HG03442 (cell line): ENCODE measurements around the gene SPRR1B.
"Not testable (repeated sequence)": the region's sequence is repeated elsewhere in the genome, so short reads cannot be mapped to it uniquely, and the experiment has no call there.

Source experiments
- ATAC-seq: cut with Tn5 transposase; IDR thresholded peaks from one replicate; pipeline ENCODE4 v1.9.1; 2021; ENCODE audit warnings: mild to moderate bottlenecking, moderate library complexity; ENCODE audit not compliant: unreplicated experiment

SPRR1B gene

GRCh38 chr1:153030895-153031294, at the start of gene SPRR1B:
Gene SPRR1B (plus strand): TSS chr1:153031203. CDS start chr1:153032346, 1,143 bp downstream.
- ATAC-seq: no peak

GRCh38 chr1:152982076-152982475, 48.9 kb upstream of the SPRR1B start:
- no peak for ATAC-seq

- no peak for ATAC-seq
These were observed 47.8 kb upstream of the SPRR1B start for GRCh38 chr1:152983234-152983633.

GRCh38 chr1:152983743-152984142, 47.3 kb upstream of the SPRR1B start, which contains the start of gene SPRR1A:
Gene SPRR1A (plus strand): TSS chr1:152984081. CDS start chr1:152985231, 1,150 bp downstream.
- ATAC-seq: no peak

- ATAC-seq: no peak
These were observed 44.4 kb upstream of the SPRR1B start for GRCh38 chr1:152986578-152986977.

- no peak for ATAC-seq
These were observed 37.8 kb upstream of the SPRR1B start for GRCh38 chr1:152993186-152993585.

GRCh38 chr1:152995842-152996241, 35.2 kb upstream of the SPRR1B start:
- ATAC-seq: no peak

- no peak for ATAC-seq
These were observed 34.2 kb upstream of the SPRR1B start for GRCh38 chr1:152996633-152997400.

GRCh38 chr1:152997901-152998300, 33.1 kb upstream of the SPRR1B start:
- no peak for ATAC-seq

- no peak for ATAC-seq
These were observed 32.5 kb upstream of the SPRR1B start for GRCh38 chr1:152998476-152998875.

GRCh38 chr1:152999818-153000217, 31.2 kb upstream of the SPRR1B start:
- no peak for ATAC-seq

- no peak for ATAC-seq
These were observed 30.7 kb upstream of the SPRR1B start for GRCh38 chr1:153000294-153000693.

- ATAC-seq: no peak
These were observed 29.6 kb upstream of the SPRR1B start, which contains the start of gene SPRR3 for GRCh38 chr1:153001382-153001781. Gene SPRR3 (plus strand): TSS chr1:153001749. CDS start chr1:153003021, 1,272 bp downstream.

GRCh38 chr1:153011235-153011758, 19.7 kb upstream of the SPRR1B start:
- ATAC-seq: not testable (repeated sequence)

GRCh38 chr1:153021829-153022228, 9.2 kb upstream of the SPRR1B start:
- ATAC-seq: not testable (repeated sequence)

- not testable (repeated sequence) for ATAC-seq
These were observed 8.7 kb upstream of the SPRR1B start for GRCh38 chr1:153022340-153022739.

- ATAC-seq: no peak
These were observed 7.9 kb upstream of the SPRR1B start for GRCh38 chr1:153023109-153023508.

- no peak for ATAC-seq
These were observed 6.6 kb upstream of the SPRR1B start for GRCh38 chr1:153024413-153024812.

- no peak for ATAC-seq
These were observed 5.2 kb upstream of the SPRR1B start for GRCh38 chr1:153025797-153026196.

- ATAC-seq: no peak
These were observed 2.2 kb upstream of the SPRR1B start for GRCh38 chr1:153028766-153029165.

GRCh38 chr1:153032073-153032472, 1.1 kb downstream of the SPRR1B start:
- no peak for ATAC-seq

- no peak for ATAC-seq
These were observed 1.8 kb downstream of the SPRR1B start for GRCh38 chr1:153032677-153033308.
